ENCODE measurements around the gene ETV6.
"Not testable (repeated sequence)": the region's sequence is repeated elsewhere in the genome, so short reads cannot be mapped to it uniquely, and the experiment has no call there.

Gene ETV6

GRCh38 chr12:11896417-11896929 lies 247.0 kb downstream of the ETV6 start:
- no peak for FAIRE-seq

- FAIRE-seq = no peak
Measured at GRCh38 chr12:11897923-11898322, 248.4 kb downstream of the ETV6 start.

- no peak for FAIRE-seq
Measured at GRCh38 chr12:11901701-11902524, 252.4 kb downstream of the ETV6 start.

GRCh38 chr12:11902525-11902875 lies 253.0 kb downstream of the ETV6 start:
- no peak for FAIRE-seq

- no peak for FAIRE-seq
Measured at GRCh38 chr12:11904124-11904523, 254.7 kb downstream of the ETV6 start.

GRCh38 chr12:11905534-11905933 lies 256.1 kb downstream of the ETV6 start:
- FAIRE-seq = no peak

- FAIRE-seq = no peak
Measured at GRCh38 chr12:11906286-11906935, 256.9 kb downstream of the ETV6 start.

GRCh38 chr12:11907625-11908024 lies 258.2 kb downstream of the ETV6 start:
- no peak for FAIRE-seq

- FAIRE-seq = not testable (repeated sequence)
Measured at GRCh38 chr12:11909406-11909805, 259.9 kb downstream of the ETV6 start.

- no peak for FAIRE-seq
Measured at GRCh38 chr12:11916113-11916512, 266.6 kb downstream of the ETV6 start.

GRCh38 chr12:11916771-11917170 lies 267.3 kb downstream of the ETV6 start:
- FAIRE-seq = no peak

- no peak for FAIRE-seq
Measured at GRCh38 chr12:11917501-11917900, 268.0 kb downstream of the ETV6 start.

- FAIRE-seq = no peak
Measured at GRCh38 chr12:11920231-11920630, 270.8 kb downstream of the ETV6 start.

GRCh38 chr12:11922361-11922760 lies 272.9 kb downstream of the ETV6 start:
- no peak for FAIRE-seq

- no peak for FAIRE-seq
Measured at GRCh38 chr12:11923067-11923466, 273.6 kb downstream of the ETV6 start.

GRCh38 chr12:11927286-11927935 lies 277.9 kb downstream of the ETV6 start:
- no peak for FAIRE-seq

- FAIRE-seq = no peak
Measured at GRCh38 chr12:11929714-11930113, 280.2 kb downstream of the ETV6 start.

- no peak for FAIRE-seq
Measured at GRCh38 chr12:11939223-11939622, 289.7 kb downstream of the ETV6 start.

GRCh38 chr12:11941606-11942337 lies 292.3 kb downstream of the ETV6 start:
- FAIRE-seq = no peak

- no peak for FAIRE-seq
Measured at GRCh38 chr12:11943919-11944700, 294.6 kb downstream of the ETV6 start.

All from G401.6 (cell line).